ENCODE data around the gene OR8B4. TPM values are rescaled to one million over a fixed set of nuclear protein-coding genes. Genes with fewer than 3 reads are reported as not detected.
"Not testable (repeated sequence)": the region's sequence is repeated elsewhere in the genome, so short reads cannot be mapped to it uniquely, and the experiment has no call there.

OR8B4 gene
- total RNA-seq, 3 donors from 2014 or later: not detected

DNA sequence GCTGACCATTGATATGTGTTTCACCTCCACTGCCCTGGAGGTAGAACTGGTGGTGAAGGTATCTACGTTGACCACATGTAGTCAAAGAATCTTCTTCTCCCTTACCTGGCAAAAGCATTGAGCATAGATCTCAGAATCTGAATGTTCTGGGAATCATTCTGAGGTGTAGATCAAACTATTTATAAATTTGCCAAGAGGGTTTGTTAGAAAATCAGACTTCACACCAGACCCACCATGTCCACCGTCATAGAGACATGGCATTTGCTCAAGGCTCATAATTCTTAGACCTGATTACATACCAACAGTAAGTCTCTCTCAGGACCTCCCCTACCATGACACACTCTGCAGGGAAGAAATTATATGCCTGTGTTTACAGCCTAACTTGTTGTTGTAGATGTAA is 40.3 kb downstream of the OR8B4 start, which contains the start of gene OR8B2:
OR8B2 (minus strand) TSS at position 101 of the 400 bp plus-strand sequence. CDS start 1,156 bp downstream, outside the sequence.
- H3K9me3 Mint-ChIP-seq: peaks cover 3% of the 10 kb centered on the region

GRCh38 chr11:124382857-124383256 is 41.8 kb downstream of the OR8B4 start:
- not testable (repeated sequence) for ATAC-seq; H3K4me1 Mint-ChIP-seq (ENCODE audit: low read depth); DNase-seq

More for the DNA sequence above, 40.3 kb downstream of the OR8B4 start, which contains the start of gene OR8B2:
- H3K27me3 Mint-ChIP-seq (ENCODE audit: low read depth): peaks cover 5% of the 10 kb centered on the region
- no peak within 1 kb of the TSS for H3K4me3 Mint-ChIP-seq
- DNase-seq (no peak), ATAC-seq (no peak)
- H3K4me1 Mint-ChIP-seq (ENCODE audit: low read depth): no peaks in the 10 kb centered on the region
- no peaks in the 10 kb centered on the region for H3K36me3 Mint-ChIP-seq (ENCODE audit: insufficient read depth)

DNA sequence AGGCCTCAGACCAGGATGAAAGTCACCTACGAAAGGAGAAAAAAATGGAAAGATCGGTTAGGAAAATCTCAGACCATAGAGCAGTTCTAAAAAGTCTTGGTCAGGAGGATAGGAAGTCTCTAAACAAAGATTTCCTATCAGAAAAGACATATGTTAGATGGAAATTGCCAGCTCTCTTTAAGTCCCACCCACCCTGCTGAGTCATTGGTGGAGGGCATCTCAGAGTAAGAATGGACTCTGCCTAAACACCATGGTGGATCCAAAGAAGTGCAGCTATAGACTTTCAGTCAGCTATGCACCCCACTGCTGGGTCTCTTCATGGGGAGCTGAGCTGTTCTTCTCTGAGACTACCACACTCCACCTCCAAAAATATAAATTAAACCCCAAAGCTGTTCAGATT is 44.1 kb downstream of the OR8B4 start:
- no peaks in the 10 kb centered on the region for H3K27me3 Mint-ChIP-seq (ENCODE audit: low read depth)
- no peaks in the 10 kb centered on the region for H3K4me1 Mint-ChIP-seq (ENCODE audit: low read depth)
- no peaks in the 10 kb centered on the region for H3K9me3 Mint-ChIP-seq
- DNase-seq (no peak), ATAC-seq (no peak)
- H3K36me3 Mint-ChIP-seq (ENCODE audit: insufficient read depth): no peaks in the 10 kb centered on the region
- H3K4me3 Mint-ChIP-seq: no peak overlapping the region

More at GRCh38 chr11:124382857-124383256, 41.8 kb downstream of the OR8B4 start:
- not testable (repeated sequence) for H3K9me3 Mint-ChIP-seq; H3K36me3 Mint-ChIP-seq (ENCODE audit: insufficient read depth); H3K27me3 Mint-ChIP-seq (ENCODE audit: low read depth); H3K4me3 Mint-ChIP-seq

DNA sequence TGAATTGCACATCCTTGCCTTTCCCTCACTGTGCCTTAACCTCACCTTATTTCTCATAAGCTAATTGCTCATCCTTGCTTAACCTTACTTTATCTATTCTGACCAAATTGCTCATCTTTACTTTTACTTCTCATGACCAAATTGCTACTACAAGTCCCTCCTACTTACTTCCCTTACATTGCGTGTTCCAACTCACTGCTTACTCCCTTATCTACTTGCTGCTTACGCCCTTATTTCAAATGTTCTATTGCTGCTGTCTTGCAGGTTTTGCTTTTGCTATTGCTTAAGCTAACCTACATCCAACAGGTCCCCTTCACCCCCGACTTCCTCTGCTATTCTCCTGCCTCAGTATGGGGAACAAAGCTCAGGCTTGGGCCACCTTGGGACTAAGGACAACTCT is 48.4 kb downstream of the OR8B4 start:
- ATAC-seq (no peak), DNase-seq (no peak)
- Mint-ChIP-seq H3K4me1 (ENCODE audit: low read depth) (no peaks in the 10 kb centered on the region), H3K9me3 (no peaks in the 10 kb centered on the region), H3K4me3 (no peak overlapping the region), H3K27me3 (ENCODE audit: low read depth) (no peaks in the 10 kb centered on the region), H3K36me3 (ENCODE audit: insufficient read depth) (no peaks in the 10 kb centered on the region)

Other genes with a start within 250 kb of the OR8B4 start
- not detected for gene OR10D3, start 241.5 kb downstream of the OR8B4 start, total RNA-seq
- not detected for gene OR8G1, start 183.8 kb downstream of the OR8B4 start, total RNA-seq
- not detected for gene OR8G5, start 168.5 kb downstream of the OR8B4 start, total RNA-seq
- gene OR8D1, start 110.9 kb downstream of the OR8B4 start, total RNA-seq: not detected
- gene OR8D2, start 104.7 kb downstream of the OR8B4 start, total RNA-seq: not detected
- not detected for gene OR8B2, start 40.4 kb downstream of the OR8B4 start, total RNA-seq
- gene OR8B3, start 25.8 kb downstream of the OR8B4 start, total RNA-seq: not detected
- not detected for gene OR8B8, start 20.8 kb upstream of the OR8B4 start, total RNA-seq
- not detected for gene OR8B12, start 118.8 kb upstream of the OR8B4 start, total RNA-seq
- not detected for gene OR8A1, start 145.1 kb upstream of the OR8B4 start, total RNA-seq
- not detected for gene PANX3, start 186.6 kb upstream of the OR8B4 start, total RNA-seq
- 10 to 100 TPM; 42.4 to 55.0 (median 44.9) TPM for gene TBRG1, start 198.0 kb upstream of the OR8B4 start, total RNA-seq
- gene SIAE, start 248.9 kb upstream of the OR8B4 start, total RNA-seq: 1 to 10 TPM; 1.2 to 1.5 (median 1.3) TPM
- 1 to 10 TPM in 1 of 3 donors, under 1 TPM in 2; 0.58 to 1.5 (median 0.76) TPM for gene SPA17, start 249.0 kb upstream of the OR8B4 start, total RNA-seq